ENCODE measurements around the gene G2E3. TPM values are rescaled to one million over a fixed set of nuclear protein-coding genes. Genes with fewer than 3 reads are reported as not detected.

G2E3 gene
- total RNA-seq, 2 donors from 2014 or later = 44.8 to 80.1 TPM

GRCh38 chr14:30581283-30581625, 22.3 kb downstream of the G2E3 start:
- peaks cover 26% of the 10 kb centered on the region for H3K9me3 Mint-ChIP-seq
- H3K27ac ChIP-seq (ENCODE audit: low read depth, low read length) = no peak overlapping the region
- DNase-seq = no peak
- H3K36me3 ChIP-seq (ENCODE audit: control insufficient read depth, insufficient read depth, low read length) = peaks cover 45% of the 10 kb centered on the region
- H3K36me3 Mint-ChIP-seq (ENCODE audit: low read depth) = peaks cover 44% of the 10 kb centered on the region
- H3K4me3 ChIP-seq (ENCODE audit: low read length) = no peak overlapping the region
- peaks cover 10% of the 10 kb centered on the region for H3K4me1 ChIP-seq (ENCODE audit: control insufficient read depth, insufficient read depth, low read length)
- H3K9me3 ChIP-seq (ENCODE audit: control insufficient read depth, low read length) = peaks cover 27% of the 10 kb centered on the region
- no peak overlapping the region for H3K4me3 Mint-ChIP-seq
- no peak overlapping the region for H3K9ac ChIP-seq (ENCODE audit: extremely low read depth, low read length, poor library complexity, severe bottlenecking)
- TF ChIP-seq CTCF (conservative IDR thresholded peaks at IDR 0.05) = no peak
- peaks cover 20% of the 10 kb centered on the region for H3K4me1 Mint-ChIP-seq
- H3K27me3 ChIP-seq (ENCODE audit: control insufficient read depth, insufficient read depth, low read length, poor library complexity, severe bottlenecking) = no peaks in the 10 kb centered on the region
- no peaks in the 10 kb centered on the region for H3K27me3 Mint-ChIP-seq (ENCODE audit: insufficient read depth)
- no peak overlapping the region for H3K27ac Mint-ChIP-seq
- WGBS, 2 experiments (ENCODE audit: insufficient coverage in 1 of 2, insufficient read length in 1 of 2) = 92 to 97% methylated on average over 7 of the region's 7 CpGs

- Histone ChIP-seq H3K9ac (ENCODE audit: extremely low read depth, low read length, poor library complexity, severe bottlenecking) (no peak overlapping the region), H3K4me1 (ENCODE audit: control insufficient read depth, insufficient read depth, low read length) (peaks cover 12% of the 10 kb centered on the region), H3K4me3 (ENCODE audit: low read length) (no peak overlapping the region), H3K36me3 (ENCODE audit: control insufficient read depth, insufficient read depth, low read length) (peaks cover 54% of the 10 kb centered on the region), H3K9me3 (ENCODE audit: control insufficient read depth, low read length) (peaks cover 27% of the 10 kb centered on the region), H3K27me3 (ENCODE audit: control insufficient read depth, insufficient read depth, low read length, poor library complexity, severe bottlenecking) (no peaks in the 10 kb centered on the region), H3K27ac (ENCODE audit: low read depth, low read length) (no peak overlapping the region)
- WGBS, 2 experiments (ENCODE audit: insufficient coverage in 1 of 2, insufficient read length in 1 of 2) = 93% methylated on average over 1 of the region's 1 CpG; no CpG with 5 or more reads in 1 of the 2 experiments
- H3K27me3 Mint-ChIP-seq (ENCODE audit: insufficient read depth) = no peaks in the 10 kb centered on the region
- peaks cover 48% of the 10 kb centered on the region for H3K36me3 Mint-ChIP-seq (ENCODE audit: low read depth)
- H3K9me3 Mint-ChIP-seq = peaks cover 26% of the 10 kb centered on the region
- DNase-seq = no peak
- TF ChIP-seq CTCF (conservative IDR thresholded peaks at IDR 0.05) = no peak
- H3K4me3 Mint-ChIP-seq = no peak overlapping the region
- H3K27ac Mint-ChIP-seq = no peak overlapping the region
- peaks cover 14% of the 10 kb centered on the region for H3K4me1 Mint-ChIP-seq
Observed at GRCh38 chr14:30582376-30582775, 23.4 kb downstream of the G2E3 start.

- Histone ChIP-seq H3K27ac (ENCODE audit: low read depth, low read length) (no peak overlapping the region), H3K36me3 (ENCODE audit: control insufficient read depth, insufficient read depth, low read length) (peaks cover 68% of the 10 kb centered on the region), H3K4me1 (ENCODE audit: control insufficient read depth, insufficient read depth, low read length) (peaks cover 3% of the 10 kb centered on the region), H3K9me3 (ENCODE audit: control insufficient read depth, low read length) (peaks cover 27% of the 10 kb centered on the region), H3K4me3 (ENCODE audit: low read length) (peak overlapping the region; percentile 4), H3K9ac (ENCODE audit: extremely low read depth, low read length, poor library complexity, severe bottlenecking) (no peak overlapping the region), H3K27me3 (ENCODE audit: control insufficient read depth, insufficient read depth, low read length, poor library complexity, severe bottlenecking) (no peaks in the 10 kb centered on the region)
- no peak overlapping the region for H3K4me3 Mint-ChIP-seq
- no peak overlapping the region for H3K27ac Mint-ChIP-seq
- H3K4me1 Mint-ChIP-seq = no peaks in the 10 kb centered on the region
- DNase-seq = no peak
- peaks cover 52% of the 10 kb centered on the region for H3K36me3 Mint-ChIP-seq (ENCODE audit: low read depth)
- TF ChIP-seq CTCF (conservative IDR thresholded peaks at IDR 0.05) = no peak
- H3K27me3 Mint-ChIP-seq (ENCODE audit: insufficient read depth) = no peaks in the 10 kb centered on the region
- H3K9me3 Mint-ChIP-seq = peaks cover 26% of the 10 kb centered on the region
Observed at GRCh38 chr14:30584058-30584630, 25.2 kb downstream of the G2E3 start.

All from endodermal cell (in vitro differentiated cells).